A673 (cell line): ENCODE results near the gene PPARA.

Experiments used
- EZH2 ChIP-seq: fragments of 200-600 bp; sonication (generic); IDR thresholded peaks from 2 replicates; pipeline ENCODE4 v1.6.1; 2017; ENCODE audit warnings: borderline replicate concordance, low read depth, mild to moderate bottlenecking, mixed read lengths, antibody characterized with exemption, low read length; ENCODE audit not compliant: poor library complexity, severe bottlenecking
- TF ChIP-seq, protein P1 (sequence below): fragments of 300-800, 200-600 bp; sonication (generic); conservative IDR thresholded peaks from 2 replicates; pipeline ENCODE4 v1.5.1; 2017; ENCODE audit warnings: low read depth, mild to moderate bottlenecking, antibody characterized with exemption, low read length, moderate library complexity, mixed read lengths

DNA sequence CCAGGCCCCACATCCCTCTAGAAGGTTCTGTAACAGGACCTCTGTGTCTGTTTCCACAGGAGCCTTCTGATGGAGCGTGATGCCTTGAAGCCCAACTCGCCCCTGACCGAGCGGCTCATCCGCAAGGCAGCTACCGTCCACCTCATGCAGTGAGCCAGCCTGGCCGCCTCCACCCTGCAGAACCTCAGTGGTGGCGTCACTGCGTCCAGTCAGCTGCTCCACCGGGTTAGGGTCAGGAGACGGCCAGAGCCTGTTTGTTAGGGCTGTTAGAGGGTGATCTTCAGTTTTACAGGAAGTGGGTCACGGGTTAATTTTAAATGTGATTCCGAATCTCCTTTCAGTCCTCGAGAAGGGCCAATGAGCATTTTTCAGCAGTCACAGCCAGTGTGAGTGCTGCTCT, 142.4 kb downstream of the PPARA start:
- TF ChIP-seq, protein P1, sequence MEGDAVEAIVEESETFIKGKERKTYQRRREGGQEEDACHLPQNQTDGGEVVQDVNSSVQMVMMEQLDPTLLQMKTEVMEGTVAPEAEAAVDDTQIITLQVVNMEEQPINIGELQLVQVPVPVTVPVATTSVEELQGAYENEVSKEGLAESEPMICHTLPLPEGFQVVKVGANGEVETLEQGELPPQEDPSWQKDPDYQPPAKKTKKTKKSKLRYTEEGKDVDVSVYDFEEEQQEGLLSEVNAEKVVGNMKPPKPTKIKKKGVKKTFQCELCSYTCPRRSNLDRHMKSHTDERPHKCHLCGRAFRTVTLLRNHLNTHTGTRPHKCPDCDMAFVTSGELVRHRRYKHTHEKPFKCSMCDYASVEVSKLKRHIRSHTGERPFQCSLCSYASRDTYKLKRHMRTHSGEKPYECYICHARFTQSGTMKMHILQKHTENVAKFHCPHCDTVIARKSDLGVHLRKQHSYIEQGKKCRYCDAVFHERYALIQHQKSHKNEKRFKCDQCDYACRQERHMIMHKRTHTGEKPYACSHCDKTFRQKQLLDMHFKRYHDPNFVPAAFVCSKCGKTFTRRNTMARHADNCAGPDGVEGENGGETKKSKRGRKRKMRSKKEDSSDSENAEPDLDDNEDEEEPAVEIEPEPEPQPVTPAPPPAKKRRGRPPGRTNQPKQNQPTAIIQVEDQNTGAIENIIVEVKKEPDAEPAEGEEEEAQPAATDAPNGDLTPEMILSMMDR = no peak
- TF ChIP-seq EZH2 = no peak
